NCI-H1930 (cell line): Measurements from ENCODE around the gene GPC5.
"Not testable (repeated sequence)": the region's sequence is repeated elsewhere in the genome, so short reads cannot be mapped to it uniquely, and the experiment has no call there.

Source experiments
- DNase-seq, 2 experiments: peaks; one replicate each; lab custom pipeline; 2025; lab: John Stamatoyannopoulos, UW

The GPC5 gene

DNA sequence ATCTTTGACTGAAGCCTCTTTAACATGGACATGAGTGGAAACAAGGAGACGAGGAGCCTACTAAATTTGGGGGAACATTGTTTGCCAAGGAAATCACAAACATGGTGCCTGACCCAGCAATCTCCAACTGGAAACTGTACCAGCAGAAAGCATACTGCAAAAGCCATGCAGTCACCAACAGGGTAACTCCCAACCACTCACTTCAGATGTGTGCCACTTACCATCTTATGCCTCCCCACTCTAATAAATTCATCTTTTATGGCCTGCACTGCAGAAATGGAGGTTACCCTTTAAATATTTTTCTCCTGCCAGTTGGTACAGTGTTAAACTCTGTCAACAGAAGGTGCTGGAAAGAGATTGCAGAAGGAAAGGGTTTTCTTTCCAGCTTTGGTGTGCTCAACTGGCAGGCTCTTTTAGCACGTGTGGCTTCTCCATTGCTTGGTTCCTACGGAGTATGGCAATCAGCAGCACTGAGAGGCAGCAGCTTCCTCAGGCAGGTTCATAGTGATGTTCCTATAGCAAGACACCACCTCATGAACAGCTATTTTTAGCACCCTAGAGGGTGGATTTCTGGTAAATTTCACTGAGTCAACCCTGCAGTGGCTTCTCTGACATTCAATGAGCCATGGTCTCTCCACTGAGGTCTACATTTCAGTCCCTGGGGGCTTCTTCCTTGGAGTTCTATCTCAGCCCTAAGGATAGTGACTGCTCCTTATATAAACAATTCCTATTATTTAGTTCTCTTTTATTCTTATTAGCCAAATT is 29.6 kb upstream of the GPC5 start:
- no peak for DNase-seq

DNA sequence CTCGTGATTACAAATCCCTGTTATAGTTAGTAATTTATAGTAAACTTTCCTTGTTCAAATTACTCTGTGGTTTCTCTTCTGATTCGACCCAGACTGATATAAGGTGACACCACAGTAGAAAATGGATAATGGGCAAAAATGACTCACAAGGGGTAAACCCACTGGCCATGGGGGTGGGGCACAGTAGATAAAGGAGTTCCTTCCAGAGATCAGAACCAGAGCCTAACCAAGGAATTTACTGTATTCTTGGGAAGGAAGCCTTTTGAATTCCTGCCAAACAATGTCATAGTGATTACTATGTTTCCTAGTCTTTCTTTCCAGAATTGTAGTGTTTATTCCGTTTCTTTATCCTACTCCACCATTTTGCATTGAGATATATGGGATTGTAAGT is 29.0 kb upstream of the GPC5 start:
- no peak for DNase-seq

GRCh38 chr13:91370501-91370900 is 27.9 kb upstream of the GPC5 start:
- DNase-seq: no peak

- no peak for DNase-seq
Observed at GRCh38 chr13:91372911-91373310, 25.5 kb upstream of the GPC5 start.

DNA sequence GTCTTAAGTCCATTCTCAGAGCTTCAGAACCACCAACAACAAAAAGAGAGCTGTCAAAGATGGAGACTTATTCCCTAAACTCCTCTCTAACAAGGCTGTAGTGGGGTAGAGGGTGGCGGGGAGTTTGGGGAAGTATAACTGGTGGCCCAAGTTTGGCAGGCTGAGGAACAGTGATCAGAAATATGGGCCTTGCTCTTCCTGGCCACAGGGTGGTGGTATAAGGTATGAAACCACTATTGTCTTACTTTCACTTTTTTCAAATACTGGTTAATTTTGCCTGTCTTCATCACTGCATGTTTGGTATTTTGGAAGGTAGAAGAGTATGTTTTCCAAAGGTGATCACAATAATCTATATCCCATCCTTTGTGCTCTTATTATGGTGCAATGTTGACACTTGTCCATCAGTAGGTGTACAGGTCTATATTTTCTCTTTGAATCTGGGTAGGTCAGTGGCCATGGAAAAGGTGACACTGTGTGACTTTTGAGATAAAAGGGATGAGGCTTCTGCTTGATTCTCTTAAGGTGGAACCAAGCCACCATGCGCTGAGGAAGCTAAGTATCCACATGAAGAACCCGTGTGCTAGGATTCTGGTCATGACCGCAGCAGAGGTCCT is 23.2 kb upstream of the GPC5 start:
- no peak for DNase-seq

GRCh38 chr13:91381371-91381770 is 17.1 kb upstream of the GPC5 start:
- no peak for DNase-seq

GRCh38 chr13:91383836-91384235 is 14.6 kb upstream of the GPC5 start:
- DNase-seq: no peak

- DNase-seq: no peak
Observed at GRCh38 chr13:91384896-91385295, 13.5 kb upstream of the GPC5 start.

- DNase-seq: no peak
Observed at GRCh38 chr13:91389186-91389585, 9.2 kb upstream of the GPC5 start.

DNA sequence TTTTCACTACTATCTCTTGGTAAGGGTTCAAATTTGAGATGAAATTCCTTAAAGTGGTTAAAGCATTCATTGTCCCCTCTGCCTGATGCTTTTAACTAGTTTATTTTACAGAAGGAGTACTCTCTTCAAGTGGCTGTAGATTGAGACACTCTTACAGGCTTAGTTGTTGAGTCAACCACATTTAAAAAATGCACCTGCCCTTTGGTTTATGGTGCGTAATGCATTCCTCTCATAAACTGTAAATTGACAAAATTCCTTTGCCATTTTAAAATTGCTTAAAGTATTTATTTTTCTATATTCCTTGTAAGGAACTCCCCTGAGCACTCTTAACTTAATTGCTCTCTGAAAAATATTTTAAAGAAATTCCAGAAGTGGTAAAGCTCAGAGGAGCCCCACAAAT is 826 bp upstream of the GPC5 start:
- no peak for DNase-seq

DNA sequence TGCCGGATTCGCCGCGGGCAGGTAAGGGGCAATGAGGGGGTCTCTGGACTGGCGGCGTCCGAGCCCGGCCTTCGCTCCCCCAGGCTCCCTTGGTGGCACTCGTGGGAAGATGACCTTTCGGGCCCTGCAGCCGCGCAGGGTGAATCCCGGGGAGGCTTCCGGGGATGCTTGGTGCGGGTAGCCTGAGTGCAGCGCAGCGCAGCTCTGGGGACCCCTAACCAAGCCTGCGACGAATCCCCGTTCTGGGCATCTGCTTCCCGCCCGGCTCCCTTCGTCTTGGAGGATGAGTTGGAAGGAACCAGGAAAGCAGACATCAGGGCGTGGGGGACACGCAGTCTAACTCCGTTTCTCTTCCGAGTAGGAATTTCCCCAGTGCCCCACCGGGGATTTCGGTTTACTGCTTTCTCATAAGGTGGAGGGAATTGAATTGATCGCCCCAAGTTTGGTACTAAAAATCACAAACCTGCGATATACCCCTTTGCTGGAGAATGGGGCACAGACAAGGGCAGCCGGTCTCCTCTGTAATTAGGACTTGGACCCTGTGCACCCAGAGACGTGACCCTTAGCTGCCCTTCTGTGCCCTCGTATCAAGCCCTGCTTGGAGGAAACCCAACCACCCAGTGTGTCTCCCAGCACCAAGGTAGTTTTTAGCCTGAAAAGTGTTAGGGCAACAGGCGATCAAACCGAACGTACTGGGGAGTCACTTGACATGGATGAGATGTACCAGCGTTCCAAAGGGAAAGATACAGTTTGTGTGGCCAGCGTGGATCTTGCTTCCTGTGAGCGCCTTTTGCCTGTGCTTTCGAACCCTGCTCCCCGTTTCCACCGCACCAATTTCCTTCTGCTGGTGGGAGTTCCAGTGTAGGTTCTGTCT is 1.0 kb downstream of the GPC5 start:
- DNase-seq: no peak

GRCh38 chr13:91400063-91400399 is 1.6 kb downstream of the GPC5 start:
- DNase-seq: no peak

DNA sequence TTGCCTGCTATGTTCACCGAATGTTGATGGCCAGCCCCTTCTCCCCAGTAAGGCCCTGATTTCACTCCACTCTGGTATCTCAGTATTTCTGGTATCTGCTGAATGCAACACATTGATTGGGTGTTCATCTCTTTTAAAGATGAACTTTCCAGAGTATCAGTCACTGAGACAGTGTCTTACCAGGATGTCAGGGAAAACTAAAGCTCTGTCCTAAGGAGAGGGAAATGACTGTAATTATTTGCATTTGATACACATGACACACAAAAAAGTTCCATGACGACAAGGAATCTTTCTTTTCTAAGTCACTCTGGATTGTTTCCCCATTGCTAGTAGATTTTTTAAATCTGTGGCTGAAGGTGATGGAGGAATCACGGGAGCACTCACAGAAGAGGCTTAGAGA is 2.2 kb downstream of the GPC5 start:
- no peak for DNase-seq

DNA sequence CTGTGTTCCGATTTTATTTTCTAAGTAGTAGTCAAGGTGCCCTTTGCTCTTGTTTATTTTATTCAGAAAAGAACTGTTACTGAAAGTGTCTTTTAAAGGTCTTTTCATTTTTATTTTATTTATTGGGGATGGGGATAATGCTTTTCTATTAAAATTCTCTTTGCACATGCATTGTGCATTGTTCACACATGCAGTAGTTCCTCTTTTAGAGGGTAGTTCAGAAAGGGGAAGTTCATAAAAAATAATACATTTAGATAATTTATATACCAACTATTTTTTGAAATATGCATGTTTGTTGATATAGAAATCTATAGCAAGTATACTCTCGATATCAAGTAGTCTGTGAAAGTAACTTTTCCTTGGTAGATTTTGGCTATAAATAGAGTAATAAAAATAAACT is 3.5 kb downstream of the GPC5 start:
- no peak for DNase-seq

DNA sequence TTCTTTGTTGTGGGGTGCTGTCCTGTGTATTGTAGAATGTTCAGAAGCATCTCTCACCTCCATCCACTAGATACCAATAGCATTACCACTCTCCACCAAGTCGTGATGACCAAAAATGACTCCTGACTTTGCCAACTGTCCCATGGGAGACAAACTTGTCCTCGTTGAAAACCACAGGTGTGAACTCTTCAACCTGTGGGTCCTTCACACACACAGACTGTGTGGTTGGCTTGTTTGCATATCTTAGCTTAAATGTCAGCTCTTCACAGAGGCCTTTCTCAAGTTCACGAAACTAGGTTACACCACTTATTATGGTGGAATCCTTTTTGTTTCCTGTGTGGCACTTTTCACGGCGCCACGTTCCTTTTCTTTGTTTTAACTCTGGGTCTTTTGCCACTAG is 6.8 kb downstream of the GPC5 start:
- no peak for DNase-seq

DNA sequence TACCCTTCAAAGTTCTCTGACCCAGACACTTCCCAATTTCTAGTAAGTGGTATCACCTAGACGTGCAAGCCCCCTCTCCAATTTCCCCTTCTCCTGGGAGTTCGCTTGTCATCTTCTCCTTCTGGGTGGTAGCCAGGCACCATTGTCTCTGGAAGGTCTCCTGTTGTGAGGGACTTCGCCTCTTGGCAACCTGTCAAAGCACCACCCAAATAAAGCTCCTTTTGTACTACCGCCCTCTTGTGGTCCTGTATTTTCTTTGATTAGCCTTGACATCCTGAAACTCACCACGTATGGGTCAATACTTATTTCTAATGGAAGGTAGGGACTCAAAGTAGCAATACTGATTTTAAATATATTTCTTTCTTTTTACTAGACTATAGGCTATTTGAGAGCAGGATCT is 8.2 kb downstream of the GPC5 start:
- peak; percentile 12 to 30 for DNase-seq

DNA sequence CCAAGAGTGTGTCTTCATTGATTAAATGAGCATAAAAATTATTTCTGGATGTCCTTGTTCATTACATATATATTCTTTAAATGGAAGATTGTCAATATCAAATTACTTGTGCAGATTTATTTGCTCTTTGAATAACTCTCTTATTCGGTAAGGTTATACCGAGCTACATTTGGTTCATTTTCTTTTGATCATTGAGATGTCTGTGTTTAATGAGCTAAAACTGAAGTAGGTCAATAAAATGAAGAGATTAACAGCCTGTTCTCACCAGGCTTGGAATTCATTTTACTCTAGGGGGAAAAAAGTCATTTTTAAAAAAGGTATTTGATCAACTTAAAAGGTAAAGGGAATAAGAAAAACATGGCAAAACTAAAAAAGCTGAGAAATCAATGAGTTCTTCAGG is 10.6 kb downstream of the GPC5 start:
- DNase-seq: no peak

GRCh38 chr13:91416579-91416978 is 18.2 kb downstream of the GPC5 start:
- not testable (repeated sequence) for DNase-seq

- DNase-seq: no peak
Observed at GRCh38 chr13:91417660-91418325, 19.4 kb downstream of the GPC5 start.

- no peak for DNase-seq
Observed at GRCh38 chr13:91426913-91427312, 28.5 kb downstream of the GPC5 start.

- not testable (repeated sequence) for DNase-seq
Observed at GRCh38 chr13:91438674-91439073, 40.3 kb downstream of the GPC5 start.

GRCh38 chr13:91450913-91451312 is 52.5 kb downstream of the GPC5 start:
- no peak for DNase-seq

- no peak for DNase-seq
Observed at GRCh38 chr13:91454666-91455065, 56.2 kb downstream of the GPC5 start.
